Naive B cell (primary cell): ENCODE measurements around the gene PLA2G10. TPM values are rescaled to one million over a fixed set of nuclear protein-coding genes. Genes with fewer than 3 reads are reported as not detected.
"Not testable (repeated sequence)": the region's sequence is repeated elsewhere in the genome, so short reads cannot be mapped to it uniquely, and the experiment has no call there.

Experiments used
- ATAC-seq, 2 donors: fragments of 150-1000 bp; cut with Tn5 transposase; 2 replicates each; pipeline ENCODE4 v1.10.0; 2021; ENCODE audit warnings: low read depth in 2 of 2, mild to moderate bottlenecking in 2 of 2, moderate library complexity in 2 of 2
- DNase-seq: peaks from one replicate; pipeline ENCODE4 v3.0.0; 2022
- H3K27ac Mint-ChIP-seq, 6 donors: one replicate each; pipeline ENCODE4 v1.8.0; 2020 to 2022; ENCODE audit warnings: mild to moderate bottlenecking in 6 of 6, mixed read lengths in 6 of 6, moderate library complexity in 5 of 6, inconsistent platforms in 2 of 6
- H3K27me3 Mint-ChIP-seq, 3 donors: one replicate each; pipeline ENCODE4 v1.8.0; 2021 to 2022; ENCODE audit warnings: mixed read lengths in 3 of 3, mild to moderate bottlenecking in 1 of 3
- H3K36me3 Mint-ChIP-seq, 2 donors: one replicate each; pipeline ENCODE4 v1.8.0; 2020 to 2022; ENCODE audit warnings: mixed read lengths in 2 of 2, inconsistent platforms in 1 of 2, mild to moderate bottlenecking in 1 of 2
- H3K4me1 Mint-ChIP-seq, 3 donors: one replicate each; pipeline ENCODE4 v1.8.0; 2020 to 2022; ENCODE audit warnings: mixed read lengths in 3 of 3, inconsistent platforms in 1 of 3, mild to moderate bottlenecking in 1 of 3, moderate library complexity in 1 of 3
- H3K4me3 Mint-ChIP-seq, 8 donors: one replicate each; pipeline ENCODE4 v1.8.0; 2020 to 2022; ENCODE audit warnings: mild to moderate bottlenecking in 8 of 8, mixed read lengths in 8 of 8, moderate library complexity in 8 of 8, inconsistent platforms in 2 of 8
- H3K9me3 Mint-ChIP-seq, 7 donors: one replicate each; pipeline ENCODE4 v1.8.0; 2020 to 2022; ENCODE audit warnings: mixed read lengths in 7 of 7, mild to moderate bottlenecking in 5 of 7, inconsistent platforms in 2 of 7, moderate library complexity in 1 of 7
- polyA plus RNA-seq, 6 donors: library from polyadenylated mRNA; unstranded; fragments of 300-500 nt; fragmentation: Illumina TruSeq; gene quantifications; one replicate each; pipeline ENCODE4 v1.2.3, GENCODE V29; 2021; ENCODE audit warnings: low read depth in 6 of 6

Gene PLA2G10
- polyA plus RNA-seq, 6 donors from 2014 or later, result not detected

DNA sequence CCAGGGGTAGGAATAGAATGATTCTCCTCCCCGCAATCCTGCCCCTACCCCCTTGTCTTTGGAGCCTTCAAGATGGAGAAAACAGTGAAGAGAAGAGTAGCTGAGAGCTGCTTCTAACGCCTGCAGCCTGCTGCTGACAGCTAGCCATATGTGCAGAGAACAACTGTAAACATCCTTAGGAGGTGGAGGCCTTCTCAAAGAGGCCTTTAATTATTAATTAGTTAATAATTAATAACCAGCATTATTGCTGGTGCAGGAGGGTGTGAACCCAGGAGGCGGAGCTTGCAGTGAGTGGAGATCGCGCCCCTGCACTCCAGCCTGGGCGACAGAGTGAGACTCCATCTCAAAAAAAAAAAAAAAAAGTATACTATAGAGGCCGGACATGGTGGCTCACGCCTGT, 52.9 kb downstream of the PLA2G10 start:
- H3K4me3 Mint-ChIP-seq, result no peak overlapping the region
- no peak for ATAC-seq

GRCh38 chr16:14640538-14640937, 53.6 kb downstream of the PLA2G10 start:
- H3K27me3 Mint-ChIP-seq, result no peaks in the 10 kb centered on the region
- ATAC-seq (no peak), DNase-seq (no peak)
- H3K4me1 Mint-ChIP-seq, result peaks cover 13 to 40% (median 25%) of the 10 kb centered on the region in 3 donors
- peak overlapping the region in 1 of 6 donors; percentile 58 for H3K27ac Mint-ChIP-seq
- no peaks in the 10 kb centered on the region for H3K9me3 Mint-ChIP-seq
- H3K36me3 Mint-ChIP-seq, result no peaks in the 10 kb centered on the region
- no peak overlapping the region for H3K4me3 Mint-ChIP-seq

More for the DNA sequence above, 52.9 kb downstream of the PLA2G10 start:
- Mint-ChIP-seq H3K4me1 (peaks cover 9 to 35% (median 25%) of the 10 kb centered on the region in 3 donors), H3K27ac (no peak overlapping the region), H3K36me3 (no peaks in the 10 kb centered on the region), H3K27me3 (no peaks in the 10 kb centered on the region), H3K9me3 (no peaks in the 10 kb centered on the region)
- no peak for DNase-seq

DNA sequence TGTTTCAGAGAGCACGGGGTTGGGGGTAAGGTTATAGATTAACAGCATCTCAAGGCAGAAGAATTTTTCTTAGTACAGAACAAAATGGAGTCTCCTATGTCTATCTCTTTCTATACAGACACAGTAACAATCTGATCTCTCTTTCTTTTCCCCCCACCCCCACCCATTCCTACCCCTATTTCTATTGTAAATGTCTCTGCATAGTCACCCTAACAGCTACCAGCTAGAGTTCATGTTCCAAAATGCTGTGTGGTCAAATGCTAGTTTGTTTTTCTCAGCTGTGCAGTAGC, 57.2 kb downstream of the PLA2G10 start:
- H3K4me1 Mint-ChIP-seq, result peaks cover 31 to 61% (median 41%) of the 10 kb centered on the region in 3 donors
- not testable (repeated sequence) for ATAC-seq, H3K9me3 Mint-ChIP-seq, H3K36me3 Mint-ChIP-seq, H3K27me3 Mint-ChIP-seq, DNase-seq, H3K27ac Mint-ChIP-seq, H3K4me3 Mint-ChIP-seq

- not testable (repeated sequence) for DNase-seq, ATAC-seq, H3K9me3 Mint-ChIP-seq, H3K27me3 Mint-ChIP-seq, H3K36me3 Mint-ChIP-seq
- Mint-ChIP-seq H3K4me3 (peak overlapping the region in 2 of 8 donors; percentile 30 to 48), H3K27ac (peak overlapping the region in 4 of 6 donors; percentile 16 to 84 (median 60)), H3K4me1 (peaks cover 30 to 65% (median 39%) of the 10 kb centered on the region in 3 donors)
Measured at GRCh38 chr16:14636179-14636950, 57.7 kb downstream of the PLA2G10 start.

GRCh38 chr16:14635395-14636165, 58.5 kb downstream of the PLA2G10 start:
- peaks cover 0 to 8% of the 10 kb centered on the region in 2 donors for H3K36me3 Mint-ChIP-seq
- ATAC-seq, result no peak
- H3K4me1 Mint-ChIP-seq, result peaks cover 30 to 69% (median 33%) of the 10 kb centered on the region in 3 donors
- DNase-seq, result no peak
- H3K9me3 Mint-ChIP-seq, result peaks cover 0 to under 1% (median 0%) of the 10 kb centered on the region in 7 donors
- H3K27me3 Mint-ChIP-seq, result no peaks in the 10 kb centered on the region
- H3K27ac Mint-ChIP-seq, result peak overlapping the region in 4 of 6 donors; percentile 61 to 88 (median 82)
- peak overlapping the region in 4 of 8 donors; percentile 30 to 99 (median 83) for H3K4me3 Mint-ChIP-seq

- peaks cover 0 to 5% (median 4%) of the 10 kb centered on the region in 7 donors for H3K9me3 Mint-ChIP-seq
- H3K27me3 Mint-ChIP-seq, result no peaks in the 10 kb centered on the region
- no peak for DNase-seq
- H3K4me1 Mint-ChIP-seq, result peaks cover 34 to 69% (median 34%) of the 10 kb centered on the region in 3 donors
- H3K36me3 Mint-ChIP-seq, result peaks cover 4 to 14% of the 10 kb centered on the region in 2 donors
- ATAC-seq, result no peak
- peak overlapping the region; percentile 93 to 100 (median 100) for H3K4me3 Mint-ChIP-seq
- peak overlapping the region in 5 of 6 donors; percentile 2 to 99 (median 70) for H3K27ac Mint-ChIP-seq
Measured at GRCh38 chr16:14634389-14634725, 59.8 kb downstream of the PLA2G10 start.

DNA sequence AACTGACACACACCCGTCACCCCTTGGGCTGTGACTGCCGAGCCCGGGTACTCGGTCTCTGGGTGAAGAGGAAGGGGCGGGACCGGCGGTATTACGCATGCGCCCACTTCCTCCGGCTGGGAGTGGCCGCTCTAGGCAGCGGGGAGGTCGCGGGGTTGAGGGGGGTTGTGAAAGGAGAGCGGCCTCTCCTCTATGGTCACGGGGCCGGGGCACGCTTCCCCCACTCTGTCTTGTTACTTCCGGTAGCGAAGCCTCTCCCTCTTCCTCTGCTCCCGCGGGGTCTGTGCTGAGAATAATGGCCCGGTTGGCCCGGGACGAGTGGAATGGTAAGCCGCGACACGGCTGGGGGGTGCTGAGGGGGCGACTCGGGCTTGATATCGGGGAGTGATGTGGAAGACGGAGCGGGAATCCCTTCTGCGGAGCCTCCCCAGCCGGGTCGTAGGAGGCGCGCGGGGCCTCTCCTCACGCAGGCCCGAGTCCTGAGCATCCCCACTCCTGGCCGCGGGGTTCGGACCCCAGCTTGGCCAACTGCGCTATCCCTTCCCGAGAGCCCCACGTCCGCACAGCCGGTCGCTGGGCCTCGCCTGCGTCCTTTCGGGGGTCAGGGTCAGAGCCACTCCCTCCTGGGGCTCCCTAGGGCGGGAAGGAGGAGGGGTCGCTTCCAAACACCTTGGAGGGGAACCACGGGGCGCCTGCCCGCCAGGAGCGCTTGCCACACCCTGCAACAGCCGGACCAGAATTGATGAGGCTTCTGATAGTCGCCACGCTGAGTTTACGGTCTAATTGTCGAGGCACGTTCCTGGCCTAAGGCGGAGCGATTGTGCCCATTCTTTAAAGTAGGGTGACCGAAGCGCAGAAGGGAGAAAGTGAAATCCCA, 61.2 kb downstream of the PLA2G10 start, which contains the start of gene BFAR:
Gene BFAR, plus strand, starts transcription at position 259 of the 877 bp plus-strand sequence. CDS start 11,396 bp downstream, outside the sequence.
- Mint-ChIP-seq H3K4me3 (peak within 1 kb of the TSS; percentile 93 to 100 (median 100)), H3K36me3 (peaks cover 4 to 14% of the 10 kb centered on the region in 2 donors), H3K27ac (peak within 1 kb of the TSS; percentile 97 to 100 (median 99)), H3K4me1 (peaks cover 40 to 70% (median 42%) of the 10 kb centered on the region in 3 donors), H3K9me3 (peaks cover 0 to 5% (median 4%) of the 10 kb centered on the region in 7 donors), H3K27me3 (no peaks in the 10 kb centered on the region)
- DNase-seq (peak; percentile 100), ATAC-seq (peak; percentile 73 to 74)

DNA sequence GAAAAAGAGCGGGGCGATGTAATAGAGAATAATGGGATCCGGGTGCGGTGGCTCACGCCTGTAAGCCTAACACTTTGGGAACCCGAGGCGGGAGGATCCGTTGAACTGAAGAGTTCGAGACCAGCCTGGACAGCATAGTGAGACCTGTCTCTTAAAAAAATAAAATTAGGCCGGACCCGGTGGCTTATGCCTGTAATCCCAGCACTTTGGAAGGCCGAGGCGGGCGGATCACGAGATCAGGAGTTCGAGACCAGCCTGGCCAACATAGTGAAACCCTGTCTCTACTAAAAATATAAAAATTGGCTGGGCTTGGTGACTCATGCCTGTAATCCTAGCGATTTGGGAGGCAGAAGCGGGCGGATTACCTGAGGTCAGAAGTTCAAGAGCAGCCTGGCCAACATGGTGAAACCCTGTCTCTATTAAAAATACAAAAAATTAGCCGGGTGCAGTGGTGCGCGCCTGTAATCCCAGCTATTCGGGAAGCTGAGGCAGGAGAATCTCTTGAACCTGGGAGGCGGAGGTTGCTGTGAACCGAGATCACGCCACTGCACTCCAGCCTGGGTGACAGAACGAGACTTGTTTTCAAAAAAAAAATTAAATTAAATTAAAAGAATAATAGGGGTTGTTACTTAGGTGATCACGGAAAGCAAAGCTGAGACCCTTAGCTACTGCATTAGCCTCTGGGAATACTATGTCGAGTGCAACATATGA, 63.3 kb downstream of the PLA2G10 start:
- not testable (repeated sequence) for ATAC-seq, H3K27me3 Mint-ChIP-seq, DNase-seq, H3K9me3 Mint-ChIP-seq
- Mint-ChIP-seq H3K36me3 (peaks cover 4 to 16% of the 10 kb centered on the region in 2 donors), H3K4me3 (peak overlapping the region; percentile 88 to 100 (median 95)), H3K27ac (peak overlapping the region; percentile 97 to 100 (median 99)), H3K4me1 (peaks cover 34 to 59% (median 42%) of the 10 kb centered on the region in 3 donors)

- ATAC-seq, result peak; percentile 61 to 64
- Mint-ChIP-seq H3K36me3 (peaks cover 4 to 21% of the 10 kb centered on the region in 2 donors), H3K4me1 (peaks cover 31 to 54% (median 42%) of the 10 kb centered on the region in 3 donors), H3K27me3 (no peaks in the 10 kb centered on the region), H3K27ac (peak within 1 kb of the TSS; percentile 98 to 100 (median 99)), H3K9me3 (peaks cover 0 to 5% (median 4%) of the 10 kb centered on the region in 7 donors), H3K4me3 (peak within 1 kb of the TSS; percentile 80 to 97 (median 90))
- DNase-seq, result peak; percentile 98
Measured at GRCh38 chr16:14629919-14630619, 64.0 kb downstream of the PLA2G10 start, which contains the start of gene PARN. TSS of gene PARN (minus strand) at chr16:14630260. CDS start at chr16:14630125, 135 bp downstream.

- ATAC-seq (no peak), DNase-seq (no peak)
- H3K9me3 Mint-ChIP-seq, result peaks cover 0 to 5% (median 4%) of the 10 kb centered on the region in 7 donors
- peaks cover 4 to 21% of the 10 kb centered on the region in 2 donors for H3K36me3 Mint-ChIP-seq
- H3K4me1 Mint-ChIP-seq, result peaks cover 26 to 49% (median 37%) of the 10 kb centered on the region in 3 donors
- H3K27ac Mint-ChIP-seq, result peak overlapping the region; percentile 96 to 100 (median 99)
- H3K27me3 Mint-ChIP-seq, result no peaks in the 10 kb centered on the region
- H3K4me3 Mint-ChIP-seq, result peak overlapping the region; percentile 80 to 97 (median 90)
Measured at GRCh38 chr16:14629612-14629918, 64.5 kb downstream of the PLA2G10 start.

DNA sequence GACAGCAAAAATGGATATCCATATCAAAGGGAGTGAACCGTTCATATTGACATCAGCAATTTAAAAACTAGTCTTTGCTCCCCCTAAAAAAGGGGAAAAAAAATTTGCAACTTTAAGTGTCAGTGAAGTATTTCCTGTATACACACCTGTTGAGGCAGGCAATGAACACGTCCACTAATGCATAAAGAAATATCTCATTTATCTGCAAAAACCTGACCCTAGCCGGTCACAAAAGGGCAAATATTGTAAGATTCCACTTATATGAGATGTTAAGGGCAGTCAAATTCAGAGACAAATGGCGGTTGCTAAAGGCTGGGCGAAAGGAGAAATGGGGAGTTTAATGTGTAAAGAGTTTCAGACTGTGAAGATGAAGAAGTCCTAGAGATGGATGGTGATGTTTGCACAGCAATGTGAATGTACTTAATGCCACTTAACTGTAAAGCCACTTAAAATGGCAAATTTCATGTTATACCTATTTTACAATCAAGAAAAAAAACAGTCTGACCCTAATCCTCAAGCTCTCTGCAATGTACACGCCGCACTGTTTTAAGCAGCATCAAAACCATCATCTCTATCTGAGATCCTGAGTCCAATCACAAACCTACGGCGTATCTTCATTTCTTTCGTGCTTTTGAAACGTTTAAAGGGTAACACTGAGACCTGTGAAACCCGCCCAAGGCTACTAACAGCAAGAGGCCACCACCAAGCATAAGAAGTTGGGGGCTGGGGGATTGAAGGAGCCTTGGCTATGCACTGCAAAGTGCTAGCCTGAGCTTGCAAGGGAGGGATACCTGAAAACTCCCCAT, 65.1 kb downstream of the PLA2G10 start:
- no peak for DNase-seq
- peaks cover 8 to 21% of the 10 kb centered on the region in 2 donors for H3K36me3 Mint-ChIP-seq
- no peak for ATAC-seq
- H3K4me3 Mint-ChIP-seq, result peak overlapping the region; percentile 80 to 97 (median 90)
- peak overlapping the region; percentile 96 to 100 (median 99) for H3K27ac Mint-ChIP-seq
- H3K27me3 Mint-ChIP-seq, result no peaks in the 10 kb centered on the region
- peaks cover 0 to 5% (median 4%) of the 10 kb centered on the region in 7 donors for H3K9me3 Mint-ChIP-seq
- peaks cover 21 to 46% (median 32%) of the 10 kb centered on the region in 3 donors for H3K4me1 Mint-ChIP-seq
